ENCODE results near the gene HSD17B3. TPM values are rescaled to one million over a fixed set of nuclear protein-coding genes. Genes with fewer than 3 reads are reported as not detected.

Gene HSD17B3
- total RNA-seq, 1 donor from 2014 or later = not detected

GRCh38 chr9:96343515-96344360 is 41.8 kb upstream of the HSD17B3 start:
- TF ChIP-seq CTCF (IDR thresholded peaks at IDR 0.05) = no peak
- peaks cover 6% of the 10 kb centered on the region for H3K9me3 Mint-ChIP-seq

GRCh38 chr9:96342571-96343245 is 40.7 kb upstream of the HSD17B3 start:
- H3K9me3 Mint-ChIP-seq = no peaks in the 10 kb centered on the region
- ChIA-PET CTCF (no interaction called here), POLR2A (no interaction called here)
- H3K4me1 Mint-ChIP-seq = no peaks in the 10 kb centered on the region
- ATAC-seq (ENCODE audit: low read depth) = no peak
- H3K4me3 Mint-ChIP-seq = no peak overlapping the region
- H3K27ac Mint-ChIP-seq = no peak overlapping the region
- no peak for TF ChIP-seq CTCF (IDR thresholded peaks at IDR 0.05)
- DNase-seq = no peak
- H3K36me3 Mint-ChIP-seq (ENCODE audit: low read depth) = no peaks in the 10 kb centered on the region
- intact Hi-C loops (cut with micrococcal nuclease) = no loop called here
- H3K27me3 Mint-ChIP-seq = no peaks in the 10 kb centered on the region

More at GRCh38 chr9:96343515-96344360, 41.8 kb upstream of the HSD17B3 start:
- ChIA-PET CTCF (no interaction called here), POLR2A (no interaction called here)
- Mint-ChIP-seq H3K4me3 (no peak overlapping the region), H3K4me1 (no peaks in the 10 kb centered on the region), H3K27me3 (no peaks in the 10 kb centered on the region), H3K36me3 (ENCODE audit: low read depth) (no peaks in the 10 kb centered on the region), H3K27ac (no peak overlapping the region)
- ATAC-seq (ENCODE audit: low read depth) (no peak), DNase-seq (no peak)
- intact Hi-C loops (cut with micrococcal nuclease) = no loop called here

- Mint-ChIP-seq H3K27ac (no peak overlapping the region), H3K9me3 (no peaks in the 10 kb centered on the region), H3K4me1 (no peaks in the 10 kb centered on the region), H3K4me3 (no peak overlapping the region), H3K36me3 (ENCODE audit: low read depth) (no peaks in the 10 kb centered on the region), H3K27me3 (no peaks in the 10 kb centered on the region)
- DNase-seq = no peak
- intact Hi-C loops (cut with micrococcal nuclease) = no loop called here
- ChIA-PET POLR2A (interaction anchor here (0.5 kb wide), 1 partner anchor 9 kb away, joined by 5 read pairs; no protein-coding TSS in a partner anchor), CTCF (no interaction called here)
- ATAC-seq (ENCODE audit: low read depth) = no peak
- TF ChIP-seq CTCF (IDR thresholded peaks at IDR 0.05) = no peak
Measured at GRCh38 chr9:96340707-96341106, 38.7 kb upstream of the HSD17B3 start.

- Mint-ChIP-seq H3K4me3 (no peak overlapping the region), H3K4me1 (no peaks in the 10 kb centered on the region), H3K27ac (no peak overlapping the region), H3K9me3 (no peaks in the 10 kb centered on the region), H3K27me3 (no peaks in the 10 kb centered on the region), H3K36me3 (ENCODE audit: low read depth) (no peaks in the 10 kb centered on the region)
- no peak for TF ChIP-seq CTCF (IDR thresholded peaks at IDR 0.05)
- ChIA-PET POLR2A (no interaction called here), CTCF (interaction anchor here (1.4 kb wide), 1 partner anchor 10 kb away, joined by 3 read pairs; no protein-coding TSS in a partner anchor)
- ATAC-seq (ENCODE audit: low read depth) (no peak), DNase-seq (no peak)
- intact Hi-C loops (cut with micrococcal nuclease) = no loop called here
Measured at GRCh38 chr9:96338299-96338698, 36.3 kb upstream of the HSD17B3 start.

DNA sequence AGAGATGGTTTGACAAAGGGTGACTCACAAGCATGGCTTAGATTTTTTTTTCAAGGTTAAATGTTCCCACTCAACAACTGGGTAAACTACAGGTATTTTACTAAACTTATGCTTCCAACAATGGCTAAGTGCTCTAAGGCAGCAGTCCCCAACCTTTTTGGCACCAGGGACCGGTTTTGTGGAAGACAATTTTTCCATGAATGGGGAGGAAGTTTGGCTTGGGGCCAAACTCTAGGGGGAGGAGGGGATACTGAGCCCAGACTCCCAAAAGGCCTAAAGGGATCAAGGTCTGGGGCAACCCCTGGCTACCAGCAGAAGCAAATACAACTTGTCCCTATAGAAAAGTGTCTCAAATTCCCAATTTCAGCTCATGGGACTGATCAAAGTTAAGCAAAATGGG is 32.0 kb upstream of the HSD17B3 start:
- H3K27me3 Mint-ChIP-seq = no peaks in the 10 kb centered on the region
- no peaks in the 10 kb centered on the region for H3K36me3 Mint-ChIP-seq (ENCODE audit: low read depth)
- H3K9me3 Mint-ChIP-seq = no peaks in the 10 kb centered on the region
- no peak overlapping the region for H3K27ac Mint-ChIP-seq
- H3K4me1 Mint-ChIP-seq = no peaks in the 10 kb centered on the region
- ATAC-seq (ENCODE audit: low read depth) = no peak
- intact Hi-C loops (cut with micrococcal nuclease) = no loop called here
- POLR2A ChIA-PET = no interaction called here
- no peak for TF ChIP-seq CTCF (IDR thresholded peaks at IDR 0.05)
- H3K4me3 Mint-ChIP-seq = no peak overlapping the region
- CTCF ChIA-PET = no interaction called here
- no peak for DNase-seq

All from activated B cell treated with CpG ODN at 0.5 μM for 24 hours (primary cell).